ENCODE data around the gene PTPDC1.

The PTPDC1 gene

GRCh38 chr9:94142353-94142752, 58.1 kb downstream of the PTPDC1 start:
- DNase-seq = no peak

GRCh38 chr9:94144394-94144793, 60.1 kb downstream of the PTPDC1 start:
- no peak for DNase-seq

DNA sequence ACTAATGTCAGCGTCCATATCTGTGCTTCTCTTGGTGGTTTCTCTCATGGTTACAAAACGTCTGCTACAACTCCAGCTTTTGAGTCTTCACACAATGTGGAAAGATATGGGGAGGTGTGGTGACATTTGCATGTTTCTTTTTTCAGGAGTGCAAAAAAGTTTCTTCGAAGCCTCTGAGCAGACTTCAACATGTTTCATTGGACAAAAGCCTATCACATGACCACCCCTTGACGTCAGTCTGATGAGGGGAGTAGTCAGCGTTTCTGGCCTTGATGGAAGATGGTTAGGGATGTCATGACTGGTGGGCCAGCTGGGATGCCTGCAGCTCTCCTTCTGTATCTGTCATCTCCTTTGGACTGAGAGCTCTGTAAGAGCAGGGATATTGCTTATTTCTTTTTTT, 61.4 kb downstream of the PTPDC1 start:
- DNase-seq = no peak

DNA sequence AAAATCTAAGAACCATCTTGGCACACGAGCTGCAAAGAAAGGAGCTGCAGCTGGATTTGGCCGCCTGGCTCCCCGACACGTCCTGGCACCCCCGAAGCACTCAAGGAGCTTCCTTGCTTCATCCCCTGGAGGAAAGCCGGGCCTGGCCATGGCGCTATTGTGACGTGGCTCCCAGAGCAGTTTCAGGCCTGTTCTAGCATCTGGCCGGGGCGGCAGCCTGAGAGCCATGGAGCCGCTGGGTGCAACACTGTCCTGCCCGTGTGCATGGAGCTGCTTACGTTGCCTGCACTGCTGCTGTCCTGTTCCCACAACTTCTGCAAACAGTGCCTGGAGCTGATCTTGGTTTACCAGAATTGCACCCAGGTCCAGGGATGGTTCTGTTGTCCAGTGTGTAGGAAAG, 63.5 kb downstream of the PTPDC1 start:
- DNase-seq = no peak

DNA sequence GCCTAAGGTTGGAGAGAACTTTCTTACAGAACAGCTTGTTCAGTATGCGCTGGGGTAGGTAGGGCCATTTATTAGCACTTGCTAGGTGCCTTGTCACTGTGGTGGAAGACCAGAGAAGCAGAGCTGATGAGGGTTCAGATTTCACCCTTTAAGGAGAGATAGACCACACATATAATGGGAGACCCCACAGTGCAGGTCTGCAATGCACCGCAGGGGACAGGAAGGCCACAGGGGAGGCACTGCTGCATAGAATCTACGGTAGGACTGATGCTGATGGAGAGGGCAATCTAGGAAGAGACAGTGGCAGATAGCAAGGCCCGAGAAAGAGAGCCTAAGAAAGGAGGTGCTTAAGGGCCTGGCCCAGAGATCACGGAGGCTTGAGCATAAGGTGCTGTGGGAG, 64.2 kb downstream of the PTPDC1 start:
- no peak for DNase-seq

- no peak for DNase-seq
Measured at GRCh38 chr9:94149696-94150095, 65.4 kb downstream of the PTPDC1 start.

- no peak for DNase-seq
Measured at GRCh38 chr9:94150279-94150828, 66.1 kb downstream of the PTPDC1 start.

GRCh38 chr9:94150890-94151650, 66.8 kb downstream of the PTPDC1 start:
- DNase-seq = no peak

DNA sequence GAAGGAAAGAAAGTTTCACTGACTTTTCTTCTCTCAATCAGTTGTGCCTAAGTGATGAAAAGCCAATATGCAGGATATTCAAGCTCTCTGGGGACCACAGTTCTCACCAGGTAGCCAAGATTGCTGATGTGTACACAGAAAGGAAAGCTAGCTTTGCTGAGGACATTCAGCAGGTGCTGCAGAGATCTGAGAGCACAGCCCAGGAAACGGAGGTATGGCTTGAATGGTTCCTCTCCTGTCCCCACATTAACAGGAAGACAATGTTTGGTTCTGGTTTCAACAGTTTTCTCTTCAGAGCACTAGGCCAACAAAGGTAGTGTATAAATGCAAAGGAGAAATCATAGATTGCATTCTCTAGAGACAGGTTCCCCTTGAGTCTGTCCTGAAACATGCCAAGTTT, 69.6 kb downstream of the PTPDC1 start:
- DNase-seq = no peak

DNA sequence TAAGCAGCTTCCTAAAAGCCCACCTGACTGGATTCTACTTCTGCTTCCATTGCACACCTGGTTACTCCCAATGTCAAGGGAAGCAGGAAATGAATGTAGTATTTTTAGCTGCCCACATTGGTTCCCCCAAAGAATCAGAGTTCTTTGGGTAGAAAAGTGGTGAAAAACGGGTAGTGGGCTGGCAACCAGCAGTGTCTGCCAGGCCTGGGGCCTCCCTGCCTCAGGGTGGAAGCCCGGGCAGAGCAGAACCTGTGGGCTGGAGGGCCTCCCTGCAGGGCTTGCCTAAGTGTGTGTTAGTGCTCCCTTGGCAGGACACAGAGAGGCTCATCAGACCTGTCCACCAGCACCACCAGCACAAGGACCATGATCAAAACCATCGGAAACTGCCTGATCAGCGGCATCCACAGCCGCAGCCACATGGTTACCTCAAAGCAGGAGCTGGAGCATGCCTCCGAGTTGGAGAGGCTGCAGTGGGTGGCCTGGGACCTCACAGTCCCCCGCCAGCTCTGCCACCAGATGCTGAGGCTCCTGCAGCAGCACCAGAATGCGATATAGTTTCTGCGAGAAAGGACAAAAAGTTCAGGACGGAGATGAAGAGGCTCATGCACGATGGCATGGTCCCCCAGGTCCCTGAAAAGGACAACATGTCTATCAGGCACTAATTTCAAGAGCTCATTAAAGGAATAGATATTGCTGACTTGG, 72.2 kb downstream of the PTPDC1 start:
- DNase-seq = no peak

DNA sequence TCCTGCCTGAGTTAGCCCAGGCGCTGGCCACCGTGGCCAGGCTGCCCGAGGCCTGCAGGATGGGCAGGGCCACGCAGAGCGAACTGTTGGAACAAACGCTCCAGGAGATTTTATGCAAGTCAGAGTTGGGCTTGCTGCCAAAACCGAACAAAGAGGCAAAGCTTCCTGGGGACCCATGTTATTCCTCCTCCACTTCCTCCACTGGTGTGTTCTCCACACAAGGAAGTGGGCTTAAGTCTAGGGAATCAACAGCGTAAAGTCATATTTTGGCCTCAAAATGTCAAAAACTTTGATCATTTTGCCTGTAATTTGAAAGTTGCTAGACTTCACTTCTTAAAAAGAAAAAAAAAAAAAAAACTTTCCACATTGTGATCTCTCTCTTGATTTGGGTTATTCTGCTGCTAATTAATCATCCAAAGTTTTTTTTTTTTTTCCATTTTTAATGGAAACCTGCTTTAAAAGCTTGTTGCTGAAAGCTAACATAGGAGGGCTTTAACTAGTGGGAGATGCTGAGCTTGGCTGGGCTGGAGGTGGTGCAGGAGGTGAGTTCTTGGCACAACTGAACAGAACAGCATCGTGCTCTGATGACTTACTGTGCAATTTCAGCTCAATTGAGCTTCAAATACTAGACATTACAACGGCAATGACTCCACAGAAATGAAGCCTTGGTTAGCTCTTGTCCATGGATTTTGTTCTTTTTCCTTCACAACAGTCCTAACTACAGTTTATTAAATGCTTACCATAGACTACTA, 73.0 kb downstream of the PTPDC1 start:
- peak in 1 of 2 experiments; percentile 19 for DNase-seq

Measured in NCI-H526 (cell line).